NCI-H1417 (cell line): ENCODE results near the gene CBY1.

Experiments
- DNase-seq, 3 experiments: peaks; one replicate each; lab custom pipeline; 2025; lab: John Stamatoyannopoulos, UW

CBY1 gene

GRCh38 chr22:38700789-38701628 is 44.6 kb downstream of the CBY1 start, which contains the start of gene JOSD1:
TSS of gene JOSD1 (minus strand) at chr22:38700943. CDS start at chr22:38699987, 956 bp downstream.
- DNase-seq, result peak; percentile 90 to 93 (median 91)

DNA sequence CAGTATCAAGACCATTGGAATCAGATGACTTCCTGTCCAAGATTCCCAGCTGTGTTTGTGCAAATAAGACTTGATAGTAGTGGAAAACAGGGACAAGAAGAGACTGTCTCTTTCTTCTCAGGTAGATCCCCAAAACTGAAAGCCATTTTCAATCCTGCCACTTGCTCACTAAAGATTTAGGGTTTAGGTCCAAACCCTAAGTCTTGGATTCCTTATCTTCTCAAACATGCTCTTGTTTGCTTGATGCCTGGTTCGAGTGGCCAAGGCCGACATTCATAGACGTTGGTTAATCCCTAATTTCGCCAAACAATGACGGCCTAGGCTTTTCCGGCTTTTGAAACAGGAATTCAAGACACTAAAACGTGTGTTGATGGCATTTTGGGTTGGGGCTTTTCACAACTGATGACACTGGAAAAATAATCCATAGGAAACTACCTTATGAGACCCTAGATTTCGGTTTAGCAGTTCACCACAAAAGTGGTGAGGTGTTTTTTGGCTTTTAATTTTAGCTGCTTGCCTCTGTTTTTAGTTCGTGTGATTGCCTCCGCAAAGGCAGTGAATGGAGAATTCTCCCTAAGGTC is 48.3 kb downstream of the CBY1 start:
- DNase-seq, result peak in 2 of 3 experiments; percentile 26 to 64

- peak; percentile 99 to 100 (median 99) for DNase-seq
Observed at GRCh38 chr22:38705235-38706100, 49.0 kb downstream of the CBY1 start, which contains the start of gene GTPBP1. TSS of gene GTPBP1 (plus strand) at chr22:38705944. CDS start at chr22:38705956, 12 bp downstream.

DNA sequence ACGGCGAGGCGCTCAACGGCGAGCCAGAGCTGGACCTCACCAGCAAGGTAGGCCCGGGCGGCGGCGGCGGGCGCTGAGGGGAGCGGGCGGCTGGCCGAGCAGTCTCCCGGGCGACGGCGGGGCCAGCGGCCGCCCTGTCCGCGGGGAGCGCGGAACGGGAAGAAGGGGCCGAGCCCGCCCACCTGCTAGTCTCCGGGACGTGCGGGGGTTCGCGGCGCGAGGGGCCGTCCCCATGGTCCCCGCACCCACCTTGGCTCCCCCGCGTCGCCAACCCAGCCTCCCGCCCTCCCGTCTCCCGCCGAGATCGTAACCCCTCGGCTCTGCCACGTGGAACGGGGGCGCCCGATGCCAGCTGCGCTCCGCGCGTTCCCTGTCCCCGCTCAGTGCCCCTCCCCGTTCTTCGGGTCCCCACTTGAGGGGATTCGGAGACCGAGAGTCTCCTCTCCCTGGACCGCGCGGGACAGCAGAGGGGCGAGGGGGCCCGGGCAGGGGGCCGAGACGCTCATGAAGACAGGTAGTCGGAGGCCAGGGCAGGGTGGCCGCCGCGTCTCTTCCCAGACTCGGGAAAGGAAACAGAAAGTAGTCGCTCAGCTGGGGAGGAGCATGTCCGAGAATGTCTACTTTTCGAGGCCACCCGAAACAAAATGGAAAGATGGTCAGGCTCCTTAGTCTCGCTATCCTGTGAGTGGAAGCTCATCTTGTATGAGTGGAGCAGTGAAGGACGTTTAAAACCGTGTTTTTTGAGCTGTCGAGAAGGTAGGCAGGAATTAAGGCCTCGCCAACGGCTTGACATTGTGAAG is 49.9 kb downstream of the CBY1 start:
- DNase-seq, result peak in 2 of 3 experiments; percentile 66 to 86

DNA sequence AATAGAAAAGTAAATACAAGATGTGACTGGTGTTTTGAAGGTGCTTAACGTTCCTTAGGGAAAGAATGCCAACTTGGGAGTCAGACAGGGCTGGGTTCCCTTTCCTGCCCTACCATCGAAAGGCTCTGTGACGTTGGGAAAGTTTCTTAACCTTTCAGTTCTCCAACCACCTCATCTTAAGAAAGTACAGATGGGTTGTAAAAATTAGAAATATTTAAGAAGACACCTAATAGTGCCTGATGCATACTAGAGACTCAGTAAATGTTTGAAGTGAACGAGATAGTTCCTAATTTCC is 50.4 kb downstream of the CBY1 start:
- no peak for DNase-seq

DNA sequence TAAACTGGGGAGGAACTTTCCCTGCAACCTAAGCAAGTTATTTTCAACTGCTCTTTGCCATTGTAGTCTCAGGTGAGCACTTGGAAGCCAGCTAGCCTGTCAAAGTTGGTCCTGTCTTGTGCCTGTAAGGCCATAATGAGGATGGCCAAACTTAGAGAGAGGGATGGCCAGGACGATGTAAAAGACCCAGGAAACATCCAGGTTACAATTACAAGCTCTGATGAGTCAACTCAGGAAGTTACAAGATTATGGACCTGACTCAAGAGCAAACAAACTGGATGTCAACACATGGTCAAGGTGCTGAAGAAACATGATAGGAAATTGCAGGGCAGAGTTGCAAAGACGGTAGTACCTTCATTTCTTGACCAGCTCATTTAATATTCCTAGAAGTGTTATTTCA is 50.9 kb downstream of the CBY1 start:
- DNase-seq, result no peak

DNA sequence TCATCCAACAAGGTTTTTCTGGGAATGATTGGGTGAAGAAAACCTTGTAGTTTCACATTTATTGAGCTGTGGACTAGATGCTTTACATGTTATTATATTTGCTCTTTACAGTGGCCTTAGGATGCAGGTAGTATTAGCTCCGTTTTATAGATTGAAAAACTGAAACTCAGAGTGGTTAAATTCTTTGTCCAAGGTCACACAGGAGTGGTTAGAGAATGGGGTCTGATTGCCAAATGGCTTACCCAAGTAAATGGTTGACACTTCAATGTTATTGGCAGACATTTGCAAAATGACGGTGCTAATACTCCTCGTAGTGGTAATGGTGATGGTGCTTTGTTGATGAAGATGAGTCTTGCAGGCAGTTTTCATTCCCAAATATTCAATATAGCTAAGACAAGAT is 51.5 kb downstream of the CBY1 start:
- no peak for DNase-seq

DNA sequence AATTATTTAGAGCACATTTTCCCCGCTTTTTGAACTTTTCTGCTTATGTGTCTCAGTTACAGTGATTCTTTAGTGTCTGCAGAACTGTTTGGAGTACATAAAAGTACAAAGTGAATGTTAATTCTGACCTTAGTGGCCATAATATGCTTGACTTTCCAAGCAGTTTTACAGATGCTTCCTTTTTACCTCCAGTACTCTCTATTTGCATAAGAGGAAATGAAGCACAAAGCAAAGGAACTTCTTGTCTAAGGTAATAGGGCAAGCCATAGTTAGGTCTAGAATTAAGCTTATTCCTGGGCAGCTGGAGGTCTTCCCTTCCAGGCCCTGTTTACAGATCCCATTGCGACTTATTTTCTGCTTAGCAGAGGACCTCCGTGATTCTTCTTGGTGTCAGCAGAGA is 52.9 kb downstream of the CBY1 start:
- DNase-seq, result no peak

DNA sequence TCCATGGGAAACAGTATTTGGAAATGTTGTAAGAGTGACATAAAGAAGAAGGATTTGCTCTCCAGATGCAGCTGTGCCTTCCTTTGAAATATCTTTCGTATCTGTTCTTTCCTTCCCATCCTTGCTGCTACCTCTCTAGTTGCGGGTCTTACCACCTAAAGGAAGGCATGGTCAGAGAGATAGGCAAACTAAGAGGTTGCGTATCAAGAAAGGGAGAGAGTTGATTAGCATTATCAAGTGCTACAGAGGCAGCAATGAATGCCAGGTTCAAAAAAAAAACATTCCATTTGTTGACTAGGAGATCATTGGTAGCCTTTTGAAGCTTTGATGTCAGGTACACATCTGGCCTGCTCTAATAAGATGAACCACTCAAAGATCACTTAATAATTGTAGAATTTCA is 53.9 kb downstream of the CBY1 start:
- DNase-seq, result no peak

- no peak for DNase-seq
Observed at GRCh38 chr22:38710866-38711265, 54.4 kb downstream of the CBY1 start.

GRCh38 chr22:38712486-38713207 is 56.2 kb downstream of the CBY1 start:
- no peak for DNase-seq

GRCh38 chr22:38713921-38714320 is 57.5 kb downstream of the CBY1 start:
- DNase-seq, result no peak

GRCh38 chr22:38715176-38715764 is 58.8 kb downstream of the CBY1 start:
- peak in 2 of 3 experiments; percentile 57 to 85 for DNase-seq

DNA sequence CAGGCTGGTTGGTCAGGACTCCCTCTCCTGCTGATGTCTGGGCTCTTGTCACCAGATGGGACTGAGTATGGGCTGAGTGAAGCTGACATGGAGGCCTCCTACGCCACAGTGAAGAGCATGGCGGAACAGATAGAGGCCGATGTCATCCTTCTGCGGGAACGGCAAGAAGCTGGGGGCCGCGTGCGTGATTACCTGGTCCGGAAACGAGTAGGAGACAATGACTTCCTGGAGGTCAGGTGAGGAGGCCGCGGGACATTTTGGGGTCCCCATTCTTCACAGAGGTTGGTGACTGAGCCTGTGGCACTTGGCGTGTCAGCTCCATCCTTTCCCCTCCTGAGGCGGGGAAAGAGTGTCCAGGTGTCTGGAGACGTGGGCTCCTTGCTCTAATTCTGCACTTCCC is 59.4 kb downstream of the CBY1 start:
- DNase-seq, result no peak

- no peak for DNase-seq
Observed at GRCh38 chr22:38716271-38716670, 59.8 kb downstream of the CBY1 start.

GRCh38 chr22:38716826-38717225 is 60.4 kb downstream of the CBY1 start:
- no peak for DNase-seq

GRCh38 chr22:38717244-38717643 is 60.8 kb downstream of the CBY1 start:
- DNase-seq, result no peak

GRCh38 chr22:38718414-38718813 is 62.0 kb downstream of the CBY1 start:
- peak in 2 of 3 experiments; percentile 13 to 21 for DNase-seq

DNA sequence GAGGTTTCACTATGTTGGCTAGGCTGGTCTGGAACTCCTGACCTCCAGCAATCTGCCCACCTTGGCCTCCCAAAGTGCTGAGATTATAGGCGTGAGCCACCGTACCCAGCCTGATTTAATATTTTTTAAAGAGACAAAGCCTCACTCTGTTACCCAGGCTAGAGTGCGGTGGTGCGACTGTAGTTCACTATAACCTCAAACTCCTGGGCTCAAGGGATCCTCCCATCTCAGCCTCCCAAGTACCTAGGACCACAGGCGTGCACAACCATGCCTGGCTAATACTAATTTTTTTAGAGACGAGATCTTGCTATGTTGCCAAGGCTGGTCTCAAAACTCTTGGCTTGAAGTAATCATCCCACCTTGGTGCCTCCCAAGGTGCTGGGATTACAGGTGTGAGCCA is 62.8 kb downstream of the CBY1 start:
- no peak for DNase-seq

- no peak for DNase-seq
Observed at GRCh38 chr22:38720350-38720749, 63.9 kb downstream of the CBY1 start.

DNA sequence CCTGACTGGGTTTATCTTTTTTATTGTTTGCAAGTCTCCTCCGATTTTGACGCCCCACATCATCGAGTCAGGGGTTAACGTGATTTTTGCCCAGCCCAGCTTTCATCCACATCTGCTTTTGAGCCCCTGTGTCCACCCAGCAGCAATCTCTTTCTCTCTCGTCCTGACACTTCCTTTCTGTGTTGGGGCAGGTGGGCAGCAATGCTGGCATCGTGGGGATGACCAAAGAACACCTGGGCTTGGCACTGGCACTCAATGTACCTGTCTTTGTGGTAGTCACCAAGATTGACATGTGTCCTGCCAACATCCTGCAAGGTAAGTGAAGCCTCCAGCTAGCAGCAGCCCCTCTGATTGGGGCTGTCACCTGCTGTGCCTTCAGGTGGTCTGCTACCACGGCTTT is 65.1 kb downstream of the CBY1 start:
- DNase-seq, result no peak
